ENCODE data around the gene ZDHHC3. TPM values are rescaled to one million over a fixed set of nuclear protein-coding genes. Genes with fewer than 3 reads are reported as not detected.

ZDHHC3 gene
- total and polyA plus RNA-seq, 2 donors (not counting 1 experiment from before 2014, with no cell fraction given) = 37.2 to 52.6 TPM

DNA sequence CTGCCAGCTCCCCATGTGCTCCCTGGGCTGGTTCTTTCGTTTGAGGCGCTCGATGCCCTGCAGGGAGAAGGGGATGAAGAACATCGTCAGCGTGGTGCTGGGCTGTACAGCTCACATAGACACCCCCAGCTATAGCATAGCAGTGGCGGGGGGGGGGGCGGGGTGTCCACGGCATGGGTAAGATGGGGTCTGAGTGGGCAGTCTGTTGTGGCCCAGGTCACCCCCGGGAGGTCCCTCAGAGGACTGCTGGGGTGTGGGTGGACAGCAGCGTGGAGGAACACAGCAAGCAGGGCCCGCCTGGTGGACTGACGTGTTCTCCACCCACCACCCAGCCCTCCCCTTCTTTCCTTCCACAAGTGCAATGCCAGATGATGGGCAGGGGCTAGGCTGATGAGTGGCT, 57.9 kb downstream of the ZDHHC3 start:
- peaks cover 0 to 17% of the 10 kb centered on the region in 2 experiments for H3K36me3 ChIP-seq (replicated peaks in 1 of 2; ENCODE audit: control extremely low read depth in 1 of 2, control insufficient read depth in 1 of 2, extremely low read depth in 1 of 2, insufficient read depth in 2 of 2, low read length in 1 of 2)
- H3K4me3 ChIP-seq (ENCODE audit: control extremely low read depth in 1 of 5, extremely low read depth in 1 of 5, insufficient read depth in 1 of 5, low read depth in 2 of 5, low read length in 4 of 5) = no peak overlapping the region
- no peaks in the 10 kb centered on the region for H3K79me2 ChIP-seq (ENCODE audit: control insufficient read depth, insufficient read depth, low read length)
- no peaks in the 10 kb centered on the region for H3K4me1 Mint-ChIP-seq
- no peaks in the 10 kb centered on the region for H3K9me3 Mint-ChIP-seq (ENCODE audit: insufficient read depth)
- H3K4me1 ChIP-seq (ENCODE audit: control insufficient read depth in 2 of 2, insufficient read depth in 2 of 2, low read length in 2 of 2) = no peaks in the 10 kb centered on the region
- H3K9me3 ChIP-seq (ENCODE audit: control extremely low read depth in 1 of 3, control insufficient read depth in 2 of 3, insufficient read depth in 1 of 3, low read length in 2 of 3) = no peaks in the 10 kb centered on the region
- TF ChIP-seq, protein P1, sequence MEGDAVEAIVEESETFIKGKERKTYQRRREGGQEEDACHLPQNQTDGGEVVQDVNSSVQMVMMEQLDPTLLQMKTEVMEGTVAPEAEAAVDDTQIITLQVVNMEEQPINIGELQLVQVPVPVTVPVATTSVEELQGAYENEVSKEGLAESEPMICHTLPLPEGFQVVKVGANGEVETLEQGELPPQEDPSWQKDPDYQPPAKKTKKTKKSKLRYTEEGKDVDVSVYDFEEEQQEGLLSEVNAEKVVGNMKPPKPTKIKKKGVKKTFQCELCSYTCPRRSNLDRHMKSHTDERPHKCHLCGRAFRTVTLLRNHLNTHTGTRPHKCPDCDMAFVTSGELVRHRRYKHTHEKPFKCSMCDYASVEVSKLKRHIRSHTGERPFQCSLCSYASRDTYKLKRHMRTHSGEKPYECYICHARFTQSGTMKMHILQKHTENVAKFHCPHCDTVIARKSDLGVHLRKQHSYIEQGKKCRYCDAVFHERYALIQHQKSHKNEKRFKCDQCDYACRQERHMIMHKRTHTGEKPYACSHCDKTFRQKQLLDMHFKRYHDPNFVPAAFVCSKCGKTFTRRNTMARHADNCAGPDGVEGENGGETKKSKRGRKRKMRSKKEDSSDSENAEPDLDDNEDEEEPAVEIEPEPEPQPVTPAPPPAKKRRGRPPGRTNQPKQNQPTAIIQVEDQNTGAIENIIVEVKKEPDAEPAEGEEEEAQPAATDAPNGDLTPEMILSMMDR (IDR thresholded peaks at IDR 0.05) = no peak
- no peak for TF ChIP-seq EZH2 (IDR thresholded peaks at IDR 0.05; ENCODE audit: borderline replicate concordance, insufficient read depth, low read depth, low read length, poor library complexity, severe bottlenecking)
- no peak overlapping the region for H3K27ac Mint-ChIP-seq
- H3K27me3 Mint-ChIP-seq = no peaks in the 10 kb centered on the region
- ATAC-seq (ENCODE audit: low read depth) (no peak), DNase-seq (no peak)
- H3K27ac ChIP-seq (ENCODE audit: low read length in 2 of 2) = no peak overlapping the region
- no peaks in the 10 kb centered on the region for H4K20me1 ChIP-seq (ENCODE audit: control insufficient read depth, insufficient read depth, low read length, poor library complexity, severe bottlenecking)
- CTCF ChIA-PET = interaction anchor here (6.8 kb wide), 1 partner anchor 385 kb away, joined by 70 read pairs; no protein-coding TSS in a partner anchor
- no peak overlapping the region for H2AFZ ChIP-seq (ENCODE audit: insufficient read depth, low read depth, low read length, poor library complexity, severe bottlenecking)
- intact Hi-C loops (cut with micrococcal nuclease) = no loop called here
- POLR2A ChIA-PET = no interaction called here
- WGBS (ENCODE audit: insufficient coverage) = no CpG with 5 or more reads among the region's 12 CpGs
- no peak overlapping the region for H3K4me2 ChIP-seq (replicated peaks; ENCODE audit: low read depth, low read length, poor library complexity, severe bottlenecking)
- H3K4me3 Mint-ChIP-seq = no peak overlapping the region
- no peak overlapping the region for H3K9ac ChIP-seq (ENCODE audit: low read length)
- no peaks in the 10 kb centered on the region for H3K27me3 ChIP-seq (replicated peaks in 1 of 4; ENCODE audit: control extremely low read depth in 1 of 4, control insufficient read depth in 3 of 4, insufficient read depth in 4 of 4, low read length in 3 of 4)

DNA sequence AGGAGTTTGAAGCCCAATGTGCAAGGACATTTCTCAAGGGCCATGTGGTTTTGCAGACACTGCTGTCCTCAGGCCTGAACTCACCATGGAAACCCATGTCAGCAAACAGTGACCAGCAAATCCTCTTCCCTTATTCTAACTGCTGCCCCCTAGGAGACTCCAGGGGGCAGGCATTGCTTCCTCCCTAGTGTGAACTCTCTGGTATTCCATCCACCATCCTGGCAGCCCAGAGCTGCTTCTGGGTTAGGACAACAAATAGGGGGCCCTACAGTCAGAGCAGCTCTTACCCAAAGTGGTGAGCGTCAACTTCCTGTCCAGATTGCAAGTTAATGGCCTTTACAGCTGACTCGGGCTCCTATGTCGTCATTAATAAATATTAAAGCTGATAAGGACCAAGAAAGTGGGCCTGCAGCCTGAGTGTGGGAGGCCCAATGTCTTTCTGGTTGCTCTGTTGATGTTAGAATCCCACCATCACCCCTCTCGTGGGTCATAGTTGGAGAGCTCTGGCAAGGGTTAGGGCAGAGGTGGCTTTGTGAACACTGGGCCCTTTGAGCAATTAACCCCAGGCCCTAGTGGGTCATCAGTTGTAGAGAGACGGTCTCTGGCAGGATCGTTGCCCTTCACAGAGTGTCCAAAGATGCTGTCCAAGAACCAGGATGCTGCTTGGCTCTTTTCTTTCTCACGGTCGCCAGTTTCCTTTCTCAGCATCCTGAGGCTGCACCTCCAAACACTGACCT, 60.1 kb downstream of the ZDHHC3 start:
- no peaks in the 10 kb centered on the region for H3K79me2 ChIP-seq (ENCODE audit: control insufficient read depth, insufficient read depth, low read length)
- Mint-ChIP-seq H3K27me3 (peaks cover 8% of the 10 kb centered on the region), H3K9me3 (ENCODE audit: insufficient read depth) (no peaks in the 10 kb centered on the region), H3K4me3 (no peak overlapping the region), H3K4me1 (no peaks in the 10 kb centered on the region), H3K27ac (no peak overlapping the region)
- CTCF ChIA-PET = interaction anchor here (1.3 to 6.8 kb wide), 4 partner anchors 8 to 592 kb away, joined by 4 to 70 read pairs (median 22); no protein-coding TSS in a partner anchor
- H2AFZ ChIP-seq (ENCODE audit: insufficient read depth, low read depth, low read length, poor library complexity, severe bottlenecking) = no peak overlapping the region
- TF ChIP-seq, protein P1 (IDR thresholded peaks at IDR 0.05) = no peak
- TF ChIP-seq EZH2 (IDR thresholded peaks at IDR 0.05; ENCODE audit: borderline replicate concordance, insufficient read depth, low read depth, low read length, poor library complexity, severe bottlenecking) = no peak
- H3K9ac ChIP-seq (ENCODE audit: low read length) = no peak overlapping the region
- POLR2A ChIA-PET = no interaction called here
- peaks cover 0 to 6% of the 10 kb centered on the region in 2 experiments for H3K36me3 ChIP-seq (replicated peaks in 1 of 2; ENCODE audit: control extremely low read depth in 1 of 2, control insufficient read depth in 1 of 2, extremely low read depth in 1 of 2, insufficient read depth in 2 of 2, low read length in 1 of 2)
- no peak overlapping the region for H3K4me3 ChIP-seq (ENCODE audit: control extremely low read depth in 1 of 5, extremely low read depth in 1 of 5, insufficient read depth in 1 of 5, low read depth in 2 of 5, low read length in 4 of 5)
- no peaks in the 10 kb centered on the region for H3K9me3 ChIP-seq (ENCODE audit: control extremely low read depth in 1 of 3, control insufficient read depth in 2 of 3, insufficient read depth in 1 of 3, low read length in 2 of 3)
- DNase-seq (no peak), ATAC-seq (ENCODE audit: low read depth) (no peak)
- intact Hi-C loops (cut with micrococcal nuclease) = no loop called here
- H3K27ac ChIP-seq (ENCODE audit: low read length in 2 of 2) = no peak overlapping the region
- H4K20me1 ChIP-seq (ENCODE audit: control insufficient read depth, insufficient read depth, low read length, poor library complexity, severe bottlenecking) = no peaks in the 10 kb centered on the region
- H3K4me1 ChIP-seq (ENCODE audit: control insufficient read depth in 2 of 2, insufficient read depth in 2 of 2, low read length in 2 of 2) = no peaks in the 10 kb centered on the region
- peaks cover 0 to 2% (median 0%) of the 10 kb centered on the region in 4 experiments for H3K27me3 ChIP-seq (replicated peaks in 1 of 4; ENCODE audit: control extremely low read depth in 1 of 4, control insufficient read depth in 3 of 4, insufficient read depth in 4 of 4, low read length in 3 of 4)
- 94% methylated on average over 5 of the region's 8 CpGs for WGBS (ENCODE audit: insufficient coverage)
- H3K4me2 ChIP-seq (replicated peaks; ENCODE audit: low read depth, low read length, poor library complexity, severe bottlenecking) = no peak overlapping the region
